Peyer's patch (tissue), 4 donors: Measurements from ENCODE around the gene EHD1. TPM values are rescaled to one million over a fixed set of nuclear protein-coding genes. Genes with fewer than 3 reads are reported as not detected.

Experiments
- DNase-seq, 3 donors: peaks; one replicate each; pipeline ENCODE4 v3.0.0-alpha.2; 2017 to 2019
- H3K27ac ChIP-seq, 4 donors: fragments of 200-600 bp; sonication (generic); one replicate each; pipeline ENCODE4 v1.5.1; 2016 to 2019
- H3K27me3 ChIP-seq, 2 donors: fragments of 200-600 bp; sonication (generic); one replicate each; pipeline ENCODE4 v1.5.1; 2019
- H3K36me3 ChIP-seq, 3 donors: fragments of 200-600 bp; sonication (generic); one replicate each; pipeline ENCODE4 v1.5.1; 2016 to 2019
- H3K4me1 ChIP-seq, 4 donors: fragments of 200-600 bp; sonication (generic); one replicate each; pipeline ENCODE4 v1.5.1; 2016 to 2019
- H3K4me3 ChIP-seq, 4 donors: fragments of 200-600 bp; sonication (generic); 1 replicate in 3 of 4; 2 replicates in 1 of 4; pipeline ENCODE4 v1.5.1; 2016 to 2019; ENCODE audit warnings: mild to moderate bottlenecking in 1 of 4
- H3K9me3 ChIP-seq, 4 donors: fragments of 200-600 bp; sonication (generic); one replicate each; pipeline ENCODE4 v1.5.1; 2016 to 2019; ENCODE audit warnings: mild to moderate bottlenecking in 1 of 4
- POLR2A ChIP-seq, 2 donors: fragments of 450-650 bp; IDR thresholded peaks; one replicate each; pipeline ENCODE4 v1.5.1; 2017; ENCODE audit warnings: antibody characterized with exemption in 2 of 2, mild to moderate bottlenecking in 2 of 2, moderate library complexity in 2 of 2
- total RNA-seq, 4 donors: library from RNA; depleted of rRNA; stranded (reverse); fragments of >200 nt; gene quantifications; one replicate each; pipeline ENCODE4 v1.1.0, GENCODE V29; 2016
- TF ChIP-seq, protein P1 (sequence below), 6 experiments: fragments of 450-650 bp in 4 of 6; fragments of 200-600 bp in 2 of 6; sonication (generic) in 1 of 6; IDR thresholded peaks; one replicate each; pipeline ENCODE4 v1.5.1; 2017 to 2019; ENCODE audit warnings: antibody characterized with exemption in 6 of 6, mild to moderate bottlenecking in 3 of 6, moderate library complexity in 1 of 6

EHD1 gene
- total RNA-seq, 4 donors from 2014 or later, result 56.2 to 185 (median 98.6) TPM

- Histone ChIP-seq H3K36me3 (peaks cover 0 to 29% (median 0%) of the 10 kb centered on the region in 3 donors), H3K9me3 (no peaks in the 10 kb centered on the region), H3K27me3 (no peaks in the 10 kb centered on the region), H3K4me3 (peak overlapping the region in 3 of 4 donors; percentile 45 to 85 (median 61)), H3K27ac (peak overlapping the region in 3 of 4 donors; percentile 84 to 100 (median 97)), H3K4me1 (peaks cover 3 to 20% (median 13%) of the 10 kb centered on the region in 4 donors)
- no peak for TF ChIP-seq POLR2A (IDR thresholded peaks at IDR 0.05)
- TF ChIP-seq, protein P1, sequence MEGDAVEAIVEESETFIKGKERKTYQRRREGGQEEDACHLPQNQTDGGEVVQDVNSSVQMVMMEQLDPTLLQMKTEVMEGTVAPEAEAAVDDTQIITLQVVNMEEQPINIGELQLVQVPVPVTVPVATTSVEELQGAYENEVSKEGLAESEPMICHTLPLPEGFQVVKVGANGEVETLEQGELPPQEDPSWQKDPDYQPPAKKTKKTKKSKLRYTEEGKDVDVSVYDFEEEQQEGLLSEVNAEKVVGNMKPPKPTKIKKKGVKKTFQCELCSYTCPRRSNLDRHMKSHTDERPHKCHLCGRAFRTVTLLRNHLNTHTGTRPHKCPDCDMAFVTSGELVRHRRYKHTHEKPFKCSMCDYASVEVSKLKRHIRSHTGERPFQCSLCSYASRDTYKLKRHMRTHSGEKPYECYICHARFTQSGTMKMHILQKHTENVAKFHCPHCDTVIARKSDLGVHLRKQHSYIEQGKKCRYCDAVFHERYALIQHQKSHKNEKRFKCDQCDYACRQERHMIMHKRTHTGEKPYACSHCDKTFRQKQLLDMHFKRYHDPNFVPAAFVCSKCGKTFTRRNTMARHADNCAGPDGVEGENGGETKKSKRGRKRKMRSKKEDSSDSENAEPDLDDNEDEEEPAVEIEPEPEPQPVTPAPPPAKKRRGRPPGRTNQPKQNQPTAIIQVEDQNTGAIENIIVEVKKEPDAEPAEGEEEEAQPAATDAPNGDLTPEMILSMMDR (IDR thresholded peaks at IDR 0.05), result no peak
- DNase-seq, result no peak
These were observed 12.1 kb upstream of the EHD1 start for GRCh38 chr11:64890522-64890939.

DNA sequence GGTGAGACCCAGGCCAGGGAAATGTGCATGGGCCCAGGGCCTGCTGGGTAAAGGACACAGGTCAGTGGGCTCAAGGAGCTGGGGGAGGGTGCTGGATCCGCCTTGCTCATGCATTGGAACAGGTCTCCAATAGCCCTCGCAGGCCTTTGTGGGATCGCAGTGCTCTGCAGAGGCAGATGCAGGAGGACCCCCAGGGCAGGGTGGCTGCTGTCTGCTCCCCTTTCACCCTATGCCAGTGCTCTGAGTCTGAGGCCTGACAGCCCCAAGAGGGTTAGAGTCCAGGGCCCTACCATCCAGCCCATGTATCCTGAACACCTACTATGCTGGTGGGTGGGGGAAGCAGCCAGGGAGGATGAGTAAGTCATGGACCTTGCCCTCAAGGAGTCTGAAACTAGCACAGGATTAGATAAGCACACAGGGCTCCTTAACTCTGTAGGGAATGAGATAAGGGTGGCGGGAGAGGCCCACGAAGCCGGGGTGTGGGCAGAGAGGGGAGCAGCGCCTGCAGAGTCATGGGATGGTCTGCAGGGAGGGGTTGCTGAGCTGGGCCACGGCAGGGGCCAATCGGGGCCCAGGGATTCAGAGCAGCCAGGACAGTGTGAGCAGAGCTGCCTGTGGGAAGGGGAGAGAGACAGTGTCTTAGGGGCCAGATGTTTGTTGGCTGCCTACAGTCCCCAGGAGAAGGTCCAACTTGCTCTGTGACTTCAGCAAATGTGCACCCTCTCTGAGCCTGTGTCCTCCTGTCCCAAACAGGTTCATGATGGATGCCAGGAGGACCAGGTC is 10.5 kb upstream of the EHD1 start:
- TF ChIP-seq, protein P1 (IDR thresholded peaks at IDR 0.05), result no peak
- TF ChIP-seq POLR2A (IDR thresholded peaks at IDR 0.05), result peak; percentile 71 to 89
- Histone ChIP-seq H3K27me3 (no peaks in the 10 kb centered on the region), H3K9me3 (no peaks in the 10 kb centered on the region), H3K4me1 (peaks cover 3 to 15% (median 13%) of the 10 kb centered on the region in 4 donors), H3K4me3 (peak overlapping the region in 2 of 4 donors; percentile 61 to 85), H3K27ac (peak overlapping the region; percentile 80 to 100 (median 90)), H3K36me3 (peaks cover 0 to 20% (median 0%) of the 10 kb centered on the region in 3 donors)
- DNase-seq, result peak in 2 of 3 donors; percentile 88 to 91

DNA sequence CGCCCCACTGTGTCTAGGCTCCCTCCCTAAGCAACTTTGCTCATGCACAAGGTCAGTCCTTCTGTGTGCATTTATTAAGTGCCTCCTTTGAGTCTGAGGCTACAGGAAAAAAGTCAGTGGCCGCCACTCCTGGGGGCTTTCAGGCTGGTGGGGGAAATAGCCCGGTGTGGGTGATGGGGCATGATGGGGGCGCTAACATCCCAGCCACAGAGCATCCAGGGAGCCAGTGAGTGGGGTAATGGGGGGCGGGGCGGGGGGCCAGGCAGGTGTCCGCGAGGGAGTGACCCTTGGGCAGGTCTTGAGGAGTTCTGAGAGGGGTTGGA is 9.9 kb upstream of the EHD1 start:
- Histone ChIP-seq H3K4me3 (peak overlapping the region in 3 of 4 donors; percentile 4 to 85 (median 24)), H3K9me3 (no peaks in the 10 kb centered on the region), H3K27me3 (no peaks in the 10 kb centered on the region), H3K36me3 (peaks cover 0 to 20% (median 0%) of the 10 kb centered on the region in 3 donors), H3K27ac (peak overlapping the region; percentile 57 to 100 (median 88)), H3K4me1 (peaks cover 3 to 14% (median 13%) of the 10 kb centered on the region in 4 donors)
- DNase-seq, result no peak
- TF ChIP-seq, protein P1 (IDR thresholded peaks at IDR 0.05), result no peak
- TF ChIP-seq POLR2A (IDR thresholded peaks at IDR 0.05), result no peak

GRCh38 chr11:64887757-64888405 is 9.5 kb upstream of the EHD1 start:
- Histone ChIP-seq H3K9me3 (no peaks in the 10 kb centered on the region), H3K36me3 (peaks cover 0 to 20% (median 0%) of the 10 kb centered on the region in 3 donors), H3K4me1 (peaks cover 3 to 14% (median 13%) of the 10 kb centered on the region in 4 donors), H3K27me3 (no peaks in the 10 kb centered on the region), H3K4me3 (peak overlapping the region in 3 of 4 donors; percentile 4 to 85 (median 24)), H3K27ac (peak overlapping the region; percentile 57 to 100 (median 88))
- peak; percentile 73 to 83 for TF ChIP-seq POLR2A (IDR thresholded peaks at IDR 0.05)
- TF ChIP-seq, protein P1 (IDR thresholded peaks at IDR 0.05), result peak; percentile 93 to 99 (median 98)
- peak; percentile 84 to 95 (median 95) for DNase-seq

DNA sequence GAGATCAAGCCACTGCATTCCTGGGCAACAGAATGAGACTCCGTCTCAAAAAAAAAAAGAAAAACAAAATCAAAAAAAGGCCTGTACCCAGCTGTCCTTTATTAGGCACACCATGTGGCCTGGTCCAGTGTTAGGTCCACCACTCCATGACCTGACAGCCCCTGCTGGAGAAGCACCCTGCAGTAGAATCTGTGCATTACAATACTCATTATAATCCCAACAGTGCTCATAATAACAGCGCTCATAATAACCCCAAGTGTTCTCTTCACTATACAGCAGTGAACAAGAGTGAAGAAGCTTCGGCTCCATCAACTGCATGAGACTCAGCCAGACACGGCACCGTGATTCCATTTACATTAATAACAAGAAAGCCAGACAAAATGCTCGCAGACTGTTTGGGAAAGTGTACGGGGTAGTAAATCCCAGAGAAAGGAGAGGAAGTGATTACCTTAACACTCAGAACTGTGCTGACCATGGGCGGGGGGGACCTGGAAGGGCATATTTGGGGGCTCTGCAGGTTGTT is 8.9 kb upstream of the EHD1 start:
- Histone ChIP-seq H3K36me3 (peaks cover 0 to 17% (median 0%) of the 10 kb centered on the region in 3 donors), H3K27ac (peak overlapping the region; percentile 57 to 100 (median 88)), H3K4me3 (peak overlapping the region in 2 of 4 donors; percentile 4 to 24), H3K27me3 (no peaks in the 10 kb centered on the region), H3K4me1 (peaks cover 3 to 14% (median 13%) of the 10 kb centered on the region in 4 donors), H3K9me3 (no peaks in the 10 kb centered on the region)
- TF ChIP-seq POLR2A (IDR thresholded peaks at IDR 0.05), result no peak
- TF ChIP-seq, protein P1 (IDR thresholded peaks at IDR 0.05), result peak in 2 of 6 experiments; percentile 27 to 31
- DNase-seq, result no peak
